ENCODE data around the gene STX8.

The STX8 gene

DNA sequence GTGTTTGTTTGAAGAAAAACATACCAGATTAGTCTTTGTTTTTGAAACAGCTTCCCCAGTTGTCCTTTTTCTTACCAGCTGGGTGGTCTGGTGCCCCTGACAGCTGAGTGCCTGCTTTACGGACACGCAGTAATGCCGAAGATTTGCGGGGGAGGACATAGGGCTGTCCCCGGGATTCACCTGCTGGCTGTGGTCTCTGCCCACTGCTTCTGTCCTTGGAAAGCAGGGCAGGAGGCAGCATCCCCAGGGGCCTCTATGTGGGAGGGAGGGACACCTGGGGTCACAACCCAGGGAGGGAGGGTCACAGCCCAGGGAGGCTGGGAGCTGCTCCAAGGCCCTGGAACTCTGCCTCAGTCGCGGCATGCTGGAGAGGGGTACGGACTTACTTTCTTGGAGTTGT, 332.6 kb downstream of the STX8 start:
- DNase-seq (ENCODE audit: extremely low spot score): no peak
- ChIA-PET CTCF (no interaction called here), POLR2A (interaction anchor here (0.6 kb wide), 1 partner anchor 1548 kb away, joined by 3 read pairs; no protein-coding TSS in a partner anchor)
- TF ChIP-seq CTBP1 (IDR thresholded peaks at IDR 0.05; ENCODE audit: borderline replicate concordance) (no peak), SP1 (IDR thresholded peaks at IDR 0.05) (no peak), ARNT (IDR thresholded peaks at IDR 0.05) (no peak), NFRKB (IDR thresholded peaks at IDR 0.05) (no peak), ZNF384 (IDR thresholded peaks at IDR 0.05) (no peak), SUZ12 (IDR thresholded peaks at IDR 0.05) (no peak), L3MBTL2 (conservative IDR thresholded peaks at IDR 0.05) (no peak), TARDBP (IDR thresholded peaks at IDR 0.05) (no peak), ELF4 (IDR thresholded peaks at IDR 0.05) (no peak), LEF1 (IDR thresholded peaks at IDR 0.05; ENCODE audit: borderline replicate concordance) (no peak)
- TF ChIP-seq, protein P1, sequence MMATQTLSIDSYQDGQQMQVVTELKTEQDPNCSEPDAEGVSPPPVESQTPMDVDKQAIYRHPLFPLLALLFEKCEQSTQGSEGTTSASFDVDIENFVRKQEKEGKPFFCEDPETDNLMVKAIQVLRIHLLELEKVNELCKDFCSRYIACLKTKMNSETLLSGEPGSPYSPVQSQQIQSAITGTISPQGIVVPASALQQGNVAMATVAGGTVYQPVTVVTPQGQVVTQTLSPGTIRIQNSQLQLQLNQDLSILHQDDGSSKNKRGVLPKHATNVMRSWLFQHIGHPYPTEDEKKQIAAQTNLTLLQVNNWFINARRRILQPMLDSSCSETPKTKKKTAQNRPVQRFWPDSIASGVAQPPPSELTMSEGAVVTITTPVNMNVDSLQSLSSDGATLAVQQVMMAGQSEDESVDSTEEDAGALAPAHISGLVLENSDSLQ (IDR thresholded peaks at IDR 0.05): no peak

- TF ChIP-seq TARDBP (IDR thresholded peaks at IDR 0.05) (no peak), ELF4 (IDR thresholded peaks at IDR 0.05) (no peak), CTBP1 (IDR thresholded peaks at IDR 0.05; ENCODE audit: borderline replicate concordance) (no peak), FOXA1 (IDR thresholded peaks at IDR 0.05) (no peak), ZNF384 (IDR thresholded peaks at IDR 0.05) (no peak), NFRKB (IDR thresholded peaks at IDR 0.05) (no peak), L3MBTL2 (conservative IDR thresholded peaks at IDR 0.05) (no peak), LEF1 (IDR thresholded peaks at IDR 0.05; ENCODE audit: borderline replicate concordance) (no peak), SP1 (IDR thresholded peaks at IDR 0.05) (no peak)
- ChIA-PET POLR2A (no interaction called here), CTCF (no interaction called here)
- DNase-seq (ENCODE audit: extremely low spot score): no peak
Measured at GRCh38 chr17:9242497-9242881, 333.1 kb downstream of the STX8 start.

GRCh38 chr17:9241774-9242496, 333.7 kb downstream of the STX8 start:
- ChIA-PET CTCF (no interaction called here), POLR2A (interaction anchor here (0.8 to 1.4 kb wide), 2 partner anchors 9 to 11 kb away, joined by 3 to 4 read pairs; no protein-coding TSS in a partner anchor)
- TF ChIP-seq NFRKB (IDR thresholded peaks at IDR 0.05) (no peak), TARDBP (IDR thresholded peaks at IDR 0.05) (no peak), FOXA1 (IDR thresholded peaks at IDR 0.05) (no peak), SP1 (IDR thresholded peaks at IDR 0.05) (no peak), CTBP1 (IDR thresholded peaks at IDR 0.05; ENCODE audit: borderline replicate concordance) (no peak), BHLHE40 (IDR thresholded peaks at IDR 0.05; ENCODE audit: borderline replicate concordance) (no peak), ARNT (IDR thresholded peaks at IDR 0.05) (no peak), LEF1 (IDR thresholded peaks at IDR 0.05; ENCODE audit: borderline replicate concordance) (no peak), HDGF (IDR thresholded peaks at IDR 0.05; ENCODE audit: borderline replicate concordance) (no peak), FOXK2 (IDR thresholded peaks at IDR 0.05) (no peak), SUZ12 (IDR thresholded peaks at IDR 0.05) (no peak), ZNF384 (IDR thresholded peaks at IDR 0.05) (no peak), ELF4 (IDR thresholded peaks at IDR 0.05) (no peak), FOXM1 (IDR thresholded peaks at IDR 0.05; ENCODE audit: borderline replicate concordance) (no peak), L3MBTL2 (conservative IDR thresholded peaks at IDR 0.05) (no peak)
- TF ChIP-seq, protein P1 (IDR thresholded peaks at IDR 0.05): no peak

GRCh38 chr17:9241371-9241712, 334.3 kb downstream of the STX8 start:
- ChIA-PET CTCF (no interaction called here), POLR2A (interaction anchor here (0.7 to 1.4 kb wide), 4 partner anchors 10 to 279 kb away, joined by 3 to 4 read pairs (median 3); no protein-coding TSS in a partner anchor)
- no peak for DNase-seq (ENCODE audit: extremely low spot score)
- TF ChIP-seq ZNF384 (IDR thresholded peaks at IDR 0.05) (no peak), FOXK2 (IDR thresholded peaks at IDR 0.05) (no peak), ELF4 (IDR thresholded peaks at IDR 0.05) (no peak), CTBP1 (IDR thresholded peaks at IDR 0.05; ENCODE audit: borderline replicate concordance) (no peak), SUZ12 (IDR thresholded peaks at IDR 0.05) (no peak), NFRKB (IDR thresholded peaks at IDR 0.05) (no peak)
- TF ChIP-seq, protein P1 (IDR thresholded peaks at IDR 0.05): no peak

More at GRCh38 chr17:9241774-9242496, 333.7 kb downstream of the STX8 start:
- no peak for DNase-seq (ENCODE audit: extremely low spot score)

- POLR2A ChIA-PET: interaction anchor here (0.6 to 1.4 kb wide), 4 partner anchors 12 to 279 kb away, joined by 3 to 4 read pairs (median 3); no protein-coding TSS in a partner anchor
Measured at GRCh38 chr17:9240659-9241370, 334.8 kb downstream of the STX8 start.

More at GRCh38 chr17:9240659-9241370, 334.8 kb downstream of the STX8 start:
- CTCF ChIA-PET: no interaction called here
- peak; percentile 69 for DNase-seq (ENCODE audit: extremely low spot score)
- TF ChIP-seq FOXK2 (IDR thresholded peaks at IDR 0.05) (no peak), BHLHE40 (IDR thresholded peaks at IDR 0.05; ENCODE audit: borderline replicate concordance) (no peak), HDGF (IDR thresholded peaks at IDR 0.05; ENCODE audit: borderline replicate concordance) (0 out of 2 replicates have a peak, but pooled peaks have one; percentile 33), FOXA1 (IDR thresholded peaks at IDR 0.05) (no peak), ARNT (IDR thresholded peaks at IDR 0.05) (no peak), TARDBP (IDR thresholded peaks at IDR 0.05) (no peak), ELF4 (IDR thresholded peaks at IDR 0.05) (no peak), SUZ12 (IDR thresholded peaks at IDR 0.05) (no peak), NFRKB (IDR thresholded peaks at IDR 0.05) (no peak), FOXM1 (IDR thresholded peaks at IDR 0.05; ENCODE audit: borderline replicate concordance) (no peak), CTBP1 (IDR thresholded peaks at IDR 0.05; ENCODE audit: borderline replicate concordance) (no peak), L3MBTL2 (conservative IDR thresholded peaks at IDR 0.05) (0 out of 2 replicates have a peak, but pooled peaks have one; percentile 24), SP1 (IDR thresholded peaks at IDR 0.05) (no peak)
- TF ChIP-seq, protein P1 (IDR thresholded peaks at IDR 0.05): no peak
